NB4 (cell line): Measurements from ENCODE around the gene JAKMIP1.

Source experiments
- DNase-seq: peaks from one replicate; pipeline ENCODE4 v3.0.0; 2010; ENCODE audit warnings: low read depth
- H3K4me3 ChIP-seq: one replicate; pipeline ENCODE4 v1.5.1; 2011; ENCODE audit warnings: mild to moderate bottlenecking, low read depth, low read length, moderate library complexity
- CTCF ChIP-seq: IDR thresholded peaks from one replicate; pipeline ENCODE4 v1.5.1; 2012; ENCODE audit warnings: low read depth, low read length
- MAX ChIP-seq: IDR thresholded peaks from 2 replicates; pipeline ENCODE4 v1.6.1; 2011; ENCODE audit warnings: low read depth, low read length
- MYC ChIP-seq: IDR thresholded peaks from 2 replicates; pipeline ENCODE4 v1.6.1; 2011; ENCODE audit warnings: low read depth, low read length
- POLR2A ChIP-seq: IDR thresholded peaks from 2 replicates; pipeline ENCODE4 v1.6.1; 2011; ENCODE audit warnings: mild to moderate bottlenecking; ENCODE audit not compliant: insufficient read length; ENCODE audit errors: extremely low read depth

The JAKMIP1 gene

GRCh38 chr4:6114601-6115000, 85.7 kb downstream of the JAKMIP1 start:
- no peak overlapping the region for H3K4me3 ChIP-seq
- TF ChIP-seq POLR2A = no peak
- TF ChIP-seq CTCF = no peak
- no peak for TF ChIP-seq MYC
- no peak for TF ChIP-seq MAX
- no peak for DNase-seq

- TF ChIP-seq MYC (no peak), MAX (no peak), POLR2A (no peak), CTCF (no peak)
These were observed 86.2 kb downstream of the JAKMIP1 start for GRCh38 chr4:6114181-6114580.

GRCh38 chr4:6113641-6114040, 86.7 kb downstream of the JAKMIP1 start:
- TF ChIP-seq MYC (no peak), POLR2A (no peak), CTCF (no peak), MAX (no peak)
- no peak overlapping the region for H3K4me3 ChIP-seq

More at GRCh38 chr4:6114181-6114580, 86.2 kb downstream of the JAKMIP1 start:
- DNase-seq = no peak
- no peak overlapping the region for H3K4me3 ChIP-seq

GRCh38 chr4:6112606-6113290, 87.6 kb downstream of the JAKMIP1 start:
- TF ChIP-seq MAX (no peak), MYC (no peak), POLR2A (no peak), CTCF (no peak)
- no peak for DNase-seq
- no peak overlapping the region for H3K4me3 ChIP-seq

More at GRCh38 chr4:6113641-6114040, 86.7 kb downstream of the JAKMIP1 start:
- DNase-seq = no peak

GRCh38 chr4:6111354-6111960, 88.9 kb downstream of the JAKMIP1 start:
- no peak for DNase-seq
- H3K4me3 ChIP-seq = no peak overlapping the region

More at GRCh38 chr4:6111354-6111960, 88.9 kb downstream of the JAKMIP1 start:
- no peak for TF ChIP-seq POLR2A
- no peak for TF ChIP-seq CTCF
- no peak for TF ChIP-seq MAX
- no peak for TF ChIP-seq MYC
